IPS DF 6.9 (cell line): ENCODE measurements around the gene ICAM2.

Experiments used
- DNase-seq: peaks from one replicate; pipeline ENCODE4 v3.0.0-alpha.2; 2013; ENCODE audit warnings: low read depth, low spot score
- H3K27ac ChIP-seq: one replicate; pipeline ENCODE4 v1.5.1; 2013; ENCODE audit warnings: low read length, control low read depth
- H3K27me3 ChIP-seq: 2 replicates; pipeline ENCODE4 v1.6.1; 2013; ENCODE audit warnings: mild to moderate bottlenecking, low read length; ENCODE audit not compliant: control insufficient read depth, insufficient read depth
- H3K36me3 ChIP-seq: 2 replicates; pipeline ENCODE4 v1.6.1; 2013; ENCODE audit warnings: low read length; ENCODE audit not compliant: control insufficient read depth, insufficient read depth
- H3K4me1 ChIP-seq: 2 replicates; pipeline ENCODE4 v1.6.1; 2013; ENCODE audit warnings: low read length; ENCODE audit not compliant: control insufficient read depth, insufficient read depth
- H3K4me3 ChIP-seq: 2 replicates; pipeline ENCODE4 v1.5.1; 2013; ENCODE audit warnings: mild to moderate bottlenecking, low read length
- H3K9me3 ChIP-seq: 2 replicates; pipeline ENCODE4 v1.6.1; 2013; ENCODE audit warnings: low read length, inconsistent platforms; ENCODE audit not compliant: control insufficient read depth, insufficient read depth
- WGBS: extraction: QIAGEN DNeasy Blood & Tissue Kit; methylation state at CpG from one replicate; pipeline ENCODE4 v1.1.7; 2013; ENCODE audit warnings: mixed read lengths, missing lambda C conversion rate; ENCODE audit not compliant: insufficient read length, insufficient coverage; 5-methylcytosine and 5-hydroxymethylcytosine counted together

Gene ICAM2

GRCh38 chr17:64060331-64060730 is 39.9 kb upstream of the ICAM2 start:
- H3K9me3 ChIP-seq = no peaks in the 10 kb centered on the region
- no CpG with 5 or more reads among the region's 5 CpGs for WGBS
- H3K27me3 ChIP-seq = no peaks in the 10 kb centered on the region
- no peak for DNase-seq
- peaks cover 7% of the 10 kb centered on the region for H3K4me1 ChIP-seq
- no peak overlapping the region for H3K4me3 ChIP-seq
- no peaks in the 10 kb centered on the region for H3K36me3 ChIP-seq
- no peak overlapping the region for H3K27ac ChIP-seq

DNA sequence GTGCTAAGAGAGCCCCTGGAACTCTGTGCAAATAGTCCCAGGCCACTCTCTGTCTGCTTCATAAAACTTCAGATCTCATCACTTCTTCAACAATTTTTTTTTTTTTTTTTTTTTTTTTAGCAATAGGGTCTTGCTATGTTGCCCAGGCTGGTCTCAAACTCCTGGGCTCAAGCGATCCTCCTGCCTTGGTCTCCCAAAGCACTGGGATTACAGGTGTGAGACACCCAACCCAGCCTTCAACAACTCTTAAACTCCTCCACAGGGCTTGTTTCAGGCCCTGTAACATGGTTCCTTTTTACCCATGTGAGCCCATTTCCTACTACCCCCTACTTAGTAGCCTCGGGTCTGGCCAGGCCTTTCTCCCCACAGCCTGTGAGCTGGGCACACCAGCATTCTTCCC is 39.3 kb upstream of the ICAM2 start:
- no peak for DNase-seq
- Histone ChIP-seq H3K27ac (no peak overlapping the region), H3K27me3 (no peaks in the 10 kb centered on the region), H3K9me3 (no peaks in the 10 kb centered on the region), H3K4me1 (peaks cover 7% of the 10 kb centered on the region), H3K4me3 (no peak overlapping the region), H3K36me3 (no peaks in the 10 kb centered on the region)
- no CpG with 5 or more reads among the region's 2 CpGs for WGBS

DNA sequence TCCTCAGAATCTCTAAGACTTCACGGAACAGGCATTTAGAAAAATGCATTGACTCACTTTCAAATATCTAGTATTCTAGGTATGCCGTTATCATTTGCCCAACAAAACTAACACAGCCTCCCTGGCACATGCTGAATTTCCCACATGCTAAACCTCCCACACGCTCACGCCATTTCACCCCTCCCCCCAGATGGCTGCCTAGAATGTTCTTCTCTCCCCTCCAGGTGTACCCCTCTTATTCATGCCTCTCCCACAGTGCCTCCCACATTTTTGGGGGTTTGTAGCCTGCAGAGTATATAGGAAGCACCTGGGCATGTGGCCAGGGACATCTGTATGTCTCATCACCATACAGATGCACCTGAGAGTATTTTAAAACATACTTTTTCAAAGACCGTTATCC is 38.2 kb upstream of the ICAM2 start:
- H3K36me3 ChIP-seq = no peaks in the 10 kb centered on the region
- no peaks in the 10 kb centered on the region for H3K27me3 ChIP-seq
- no peak for DNase-seq
- H3K27ac ChIP-seq = no peak overlapping the region
- H3K9me3 ChIP-seq = no peaks in the 10 kb centered on the region
- peaks cover 7% of the 10 kb centered on the region for H3K4me1 ChIP-seq
- H3K4me3 ChIP-seq = no peak overlapping the region
- no CpG with 5 or more reads among the region's 5 CpGs for WGBS

DNA sequence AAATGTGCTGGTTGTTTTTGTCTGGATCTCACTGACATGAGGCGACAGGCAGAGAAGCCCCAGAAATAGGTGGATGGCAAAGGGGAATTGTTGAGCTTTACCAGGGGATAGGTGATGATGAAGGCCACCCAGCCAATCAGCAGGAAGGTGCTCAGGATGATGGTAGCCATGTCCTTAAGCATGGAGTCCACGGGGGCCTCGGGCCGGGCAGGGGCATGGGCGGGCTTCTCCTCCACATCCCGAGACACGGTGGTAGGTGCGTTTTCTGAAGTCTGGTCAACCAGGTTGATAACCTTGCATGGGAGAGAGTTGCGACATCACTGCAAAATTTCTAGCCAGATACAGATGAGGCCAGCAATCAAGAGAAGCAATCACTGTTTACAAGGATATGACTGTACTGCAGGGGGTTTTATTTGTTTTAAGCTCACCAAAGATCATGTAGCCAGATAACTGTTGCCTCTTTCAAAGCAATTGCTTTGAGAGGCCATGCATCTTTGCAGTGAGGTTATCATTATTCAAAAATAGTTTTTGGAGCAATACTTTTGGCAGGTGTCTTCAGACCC is 37.3 kb upstream of the ICAM2 start:
- H3K27ac ChIP-seq = no peak overlapping the region
- H3K27me3 ChIP-seq = no peaks in the 10 kb centered on the region
- H3K9me3 ChIP-seq = no peaks in the 10 kb centered on the region
- H3K4me1 ChIP-seq = peaks cover 7% of the 10 kb centered on the region
- no peak for DNase-seq
- no peaks in the 10 kb centered on the region for H3K36me3 ChIP-seq
- WGBS = no CpG with 5 or more reads among the region's 9 CpGs
- no peak overlapping the region for H3K4me3 ChIP-seq

DNA sequence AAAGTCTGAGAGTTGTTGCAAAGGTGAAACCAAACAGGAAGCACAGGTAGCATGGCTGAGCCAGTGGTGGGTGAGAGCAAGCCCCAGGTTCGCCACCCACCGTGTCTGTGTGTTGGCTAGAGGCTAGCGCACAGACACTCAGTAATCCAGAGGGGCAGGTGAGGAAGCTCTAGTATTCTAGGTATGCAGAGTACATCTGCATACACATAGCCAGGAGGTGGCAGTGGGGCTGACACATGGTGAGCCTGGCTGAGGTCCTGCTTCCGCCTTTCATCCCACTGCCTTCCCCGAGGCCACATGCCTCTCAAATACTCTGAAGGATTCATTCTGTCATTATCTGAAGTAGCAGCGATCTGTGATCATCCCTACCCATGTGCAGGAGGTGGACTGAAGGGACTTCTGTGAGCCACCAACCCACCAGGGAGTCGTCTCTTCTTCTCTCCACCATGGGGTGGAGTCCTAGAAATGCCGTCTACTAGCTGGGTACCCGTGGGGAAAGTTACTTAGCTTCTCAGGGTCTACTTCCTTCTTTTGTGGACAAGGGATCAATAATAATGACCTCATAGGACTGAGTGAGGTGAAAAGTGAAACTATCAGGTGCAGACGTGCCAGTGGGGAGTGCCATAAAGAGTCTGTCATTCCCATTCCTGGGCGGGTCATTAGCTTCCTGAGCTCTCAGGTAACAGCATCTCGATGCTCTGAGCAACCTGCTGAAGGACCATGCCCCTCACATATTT is 36.0 kb upstream of the ICAM2 start:
- Histone ChIP-seq H3K27me3 (no peaks in the 10 kb centered on the region), H3K27ac (no peak overlapping the region), H3K9me3 (no peaks in the 10 kb centered on the region), H3K36me3 (no peaks in the 10 kb centered on the region), H3K4me1 (peaks cover 7% of the 10 kb centered on the region), H3K4me3 (no peak overlapping the region)
- WGBS = no CpG with 5 or more reads among the region's 12 CpGs
- peak; percentile 35 for DNase-seq

DNA sequence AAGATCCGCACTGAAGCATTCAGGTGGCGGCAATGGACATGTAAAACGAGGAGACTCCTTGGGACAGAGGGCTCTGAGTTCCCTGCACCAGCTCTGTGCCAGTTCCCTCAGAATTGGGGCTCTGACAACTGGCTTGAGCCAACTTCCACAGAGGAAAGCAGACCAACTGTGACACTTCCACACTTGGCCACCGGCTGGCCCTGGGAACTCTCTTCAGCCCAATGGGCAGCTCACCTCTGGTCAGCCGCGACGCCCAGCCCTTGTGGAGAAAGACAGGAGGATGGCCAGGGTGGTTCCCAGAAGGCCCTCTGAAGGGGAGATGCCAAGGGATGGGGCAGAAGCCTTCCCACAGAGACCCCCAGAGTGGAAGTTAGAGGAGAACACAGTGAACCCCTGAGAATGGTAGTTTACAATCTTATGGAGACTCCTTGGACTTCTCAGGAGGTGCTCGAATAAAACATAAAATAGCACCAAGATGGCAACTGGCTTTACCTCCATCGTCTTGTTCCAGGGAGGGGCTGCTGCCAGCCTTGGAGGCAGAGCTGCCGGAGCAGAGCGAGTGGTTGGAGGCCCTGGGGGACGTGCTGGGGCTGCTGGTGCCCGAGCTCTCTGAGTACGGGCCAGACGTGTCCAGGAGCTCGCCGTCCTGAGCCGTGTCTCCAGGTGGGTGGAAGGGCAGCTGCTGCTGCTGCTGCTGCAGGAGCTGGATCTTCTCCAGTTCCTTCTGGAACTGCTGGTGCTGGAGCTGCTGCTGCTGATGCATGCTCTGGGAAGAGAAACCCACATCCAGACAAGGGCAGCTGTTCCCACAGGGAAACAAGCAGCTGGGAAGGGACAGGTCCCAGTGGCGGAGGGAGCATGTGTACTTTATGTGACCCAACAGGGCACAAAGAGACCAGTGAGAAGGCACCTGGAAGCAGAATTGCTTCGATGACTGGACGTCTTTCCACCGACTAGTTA is 35.0 kb upstream of the ICAM2 start:
- H3K9me3 ChIP-seq = no peaks in the 10 kb centered on the region
- DNase-seq = no peak
- H3K27me3 ChIP-seq = no peaks in the 10 kb centered on the region
- no CpG with 5 or more reads among the region's 22 CpGs for WGBS
- peaks cover 7% of the 10 kb centered on the region for H3K4me1 ChIP-seq
- no peaks in the 10 kb centered on the region for H3K36me3 ChIP-seq
- H3K4me3 ChIP-seq = no peak overlapping the region
- H3K27ac ChIP-seq = no peak overlapping the region

- no peak overlapping the region for H3K27ac ChIP-seq
- no peak for DNase-seq
- H3K27me3 ChIP-seq = no peaks in the 10 kb centered on the region
- H3K36me3 ChIP-seq = no peaks in the 10 kb centered on the region
- no CpG with 5 or more reads among the region's 21 CpGs for WGBS
- no peak overlapping the region for H3K4me3 ChIP-seq
- no peaks in the 10 kb centered on the region for H3K9me3 ChIP-seq
- peaks cover 7% of the 10 kb centered on the region for H3K4me1 ChIP-seq
Measured at GRCh38 chr17:64054304-64054703, 33.9 kb upstream of the ICAM2 start.

GRCh38 chr17:64053101-64053500 is 32.7 kb upstream of the ICAM2 start:
- no peak overlapping the region for H3K4me3 ChIP-seq
- WGBS = no CpG with 5 or more reads among the region's 10 CpGs
- peaks cover 7% of the 10 kb centered on the region for H3K4me1 ChIP-seq
- H3K36me3 ChIP-seq = no peaks in the 10 kb centered on the region
- DNase-seq = no peak
- no peaks in the 10 kb centered on the region for H3K27me3 ChIP-seq
- no peak overlapping the region for H3K27ac ChIP-seq
- no peaks in the 10 kb centered on the region for H3K9me3 ChIP-seq

GRCh38 chr17:64051153-64051552 is 30.7 kb upstream of the ICAM2 start:
- Histone ChIP-seq H3K27me3 (no peaks in the 10 kb centered on the region), H3K9me3 (no peaks in the 10 kb centered on the region), H3K4me1 (peaks cover 7% of the 10 kb centered on the region), H3K4me3 (no peak overlapping the region), H3K27ac (no peak overlapping the region), H3K36me3 (no peaks in the 10 kb centered on the region)
- no peak for DNase-seq
- no CpG with 5 or more reads among the region's 1 CpG for WGBS

DNA sequence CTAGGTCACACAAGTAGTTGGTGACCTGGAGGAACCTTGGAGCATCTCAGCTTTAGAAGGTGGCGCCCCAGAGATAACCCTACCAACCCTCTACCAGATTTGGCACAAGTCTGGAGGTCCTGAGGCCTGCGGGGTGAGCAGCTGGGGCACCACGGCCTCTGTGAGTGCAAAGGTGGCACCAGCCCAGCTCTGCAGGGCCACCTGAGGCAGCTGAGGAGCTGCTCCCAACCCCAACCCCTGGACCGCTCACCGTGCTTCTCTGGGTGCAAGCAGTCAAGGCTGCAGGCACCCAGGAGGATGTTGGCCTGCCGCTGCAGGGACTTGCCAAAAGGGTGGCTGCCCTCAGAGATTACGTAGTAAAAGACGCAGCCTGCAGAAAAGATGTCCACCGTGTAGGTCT is 28.4 kb upstream of the ICAM2 start:
- H3K27ac ChIP-seq = no peak overlapping the region
- no peak overlapping the region for H3K4me3 ChIP-seq
- H3K36me3 ChIP-seq = no peaks in the 10 kb centered on the region
- WGBS = no CpG with 5 or more reads among the region's 9 CpGs
- no peaks in the 10 kb centered on the region for H3K9me3 ChIP-seq
- DNase-seq = no peak
- H3K27me3 ChIP-seq = no peaks in the 10 kb centered on the region
- no peaks in the 10 kb centered on the region for H3K4me1 ChIP-seq
